Neural cell (in vitro differentiated cells): ENCODE data around the gene ASIC3. TPM values are rescaled to one million over a fixed set of nuclear protein-coding genes. Genes with fewer than 3 reads are reported as not detected.
A peak's percentile ranks its signal among the peaks of the same experiment; 100 is the strongest.

Experiments
- H2AFZ ChIP-seq: fragments of 200-600, 300-800 bp; sonication (generic), shearing (Covaris generic); 2 replicates; pipeline ENCODE4 v1.6.0; 2014; ENCODE audit warnings: low read depth, mild to moderate bottlenecking, antibody characterized with exemption, low read length, moderate library complexity
- H3F3A ChIP-seq: fragments of 200-600 bp; shearing (Covaris generic); 2 replicates; pipeline ENCODE4 v1.6.1; 2016; ENCODE audit warnings: mild to moderate bottlenecking, moderate library complexity, mixed read lengths, antibody characterized with exemption, low read length; ENCODE audit not compliant: insufficient read depth, poor library complexity, severe bottlenecking
- H3K27ac ChIP-seq: fragments of 200-600, 300-800 bp; sonication (generic), shearing (Covaris generic); 2 replicates; pipeline ENCODE4 v1.5.1; 2014; ENCODE audit warnings: mild to moderate bottlenecking, low read length, moderate library complexity
- H3K27me3 ChIP-seq: fragments of 300-800, 200-600 bp; sonication (generic), shearing (Covaris generic); 2 replicates; pipeline ENCODE4 v1.6.0; 2014; ENCODE audit warnings: mild to moderate bottlenecking, low read depth, low read length, moderate library complexity; ENCODE audit not compliant: insufficient read depth
- H3K36me3 ChIP-seq: fragments of 300-800, 200-600 bp; sonication (generic), shearing (Covaris generic); 2 replicates; pipeline ENCODE4 v1.5.1; 2014; ENCODE audit warnings: mild to moderate bottlenecking, antibody characterized with exemption, low read length, moderate library complexity; ENCODE audit not compliant: insufficient read depth
- H3K4me2 ChIP-seq: fragments of 300-800, 200-600 bp; sonication (generic), shearing (Covaris generic); 2 replicates; pipeline ENCODE4 v1.6.0; 2014; ENCODE audit warnings: mild to moderate bottlenecking, low read length
- H3K4me3 ChIP-seq: fragments of 300-800, 200-600 bp; sonication (generic), shearing (Covaris generic); 2 replicates; pipeline ENCODE4 v1.5.1; 2014; ENCODE audit warnings: mild to moderate bottlenecking, low read length, moderate library complexity
- H3K79me2 ChIP-seq: fragments of 200-600 bp; shearing (Covaris generic); replicated peaks from 2 replicates; pipeline ENCODE4 v1.6.0; 2014; ENCODE audit warnings: mild to moderate bottlenecking, low read length, moderate library complexity; ENCODE audit not compliant: insufficient read depth
- H3K9ac ChIP-seq: fragments of 300-800, 200-600 bp; sonication (generic), shearing (Covaris generic); 2 replicates; pipeline ENCODE4 v1.6.1; 2016; ENCODE audit warnings: mild to moderate bottlenecking, low read length, mixed read lengths
- H3K9me2 ChIP-seq: fragments of 200-600 bp; shearing (Covaris generic); 2 replicates; pipeline ENCODE4 v1.6.1; 2016; ENCODE audit warnings: mild to moderate bottlenecking, low read length, mixed read lengths; ENCODE audit not compliant: insufficient read depth
- H3K9me3 ChIP-seq: fragments of 200-600, 300-800 bp; sonication (generic), shearing (Covaris generic); 2 replicates; pipeline ENCODE4 v1.6.1; 2016; ENCODE audit warnings: mild to moderate bottlenecking, mixed run types, low read length, moderate library complexity, mixed read lengths
- H4K20me1 ChIP-seq: fragments of 200-600 bp; shearing (Covaris generic); 2 replicates; pipeline ENCODE4 v1.6.1; 2016; ENCODE audit warnings: mild to moderate bottlenecking, mixed run types; ENCODE audit not compliant: insufficient read depth
- EP300 ChIP-seq: fragments of 450-650 bp; conservative IDR thresholded peaks from 2 replicates; pipeline ENCODE4 v1.6.1; 2014; ENCODE audit warnings: antibody characterized with exemption, mild to moderate bottlenecking, moderate library complexity; ENCODE audit not compliant: poor library complexity, severe bottlenecking
- EZH2 ChIP-seq: fragments of 200-600, 300-800 bp; shearing (Covaris generic), sonication (generic); IDR thresholded peaks from 2 replicates; pipeline ENCODE4 v1.6.1; 2014; ENCODE audit warnings: antibody characterized with exemption, low read length, borderline replicate concordance, mild to moderate bottlenecking; ENCODE audit not compliant: insufficient read depth, poor library complexity, severe bottlenecking
- MXI1 ChIP-seq: fragments of 450-650 bp; conservative IDR thresholded peaks from 2 replicates; pipeline ENCODE4 v1.6.1; 2014; ENCODE audit warnings: antibody characterized with exemption, mild to moderate bottlenecking; ENCODE audit not compliant: poor library complexity, severe bottlenecking
- POLR2AphosphoS5 ChIP-seq: IDR thresholded peaks from 2 replicates; pipeline ENCODE4 v1.6.1; 2012
- RAD21 ChIP-seq: fragments of 450-650 bp; conservative IDR thresholded peaks from 2 replicates; pipeline ENCODE4 v1.6.1; 2014; ENCODE audit warnings: antibody characterized with exemption, mild to moderate bottlenecking, moderate library complexity
- REST ChIP-seq: IDR thresholded peaks from 2 replicates; pipeline ENCODE4 v1.6.1; 2012; ENCODE audit warnings: borderline replicate concordance
- SMC3 ChIP-seq: fragments of 450-650 bp; conservative IDR thresholded peaks from 2 replicates; pipeline ENCODE4 v1.6.1; 2014; ENCODE audit warnings: antibody characterized with exemption, mild to moderate bottlenecking, moderate library complexity; ENCODE audit not compliant: poor library complexity
- TAF1 ChIP-seq: IDR thresholded peaks from 2 replicates; pipeline ENCODE4 v1.6.1; 2012; ENCODE audit warnings: low read depth
- polyA plus RNA-seq: library from polyadenylated mRNA; depleted of rRNA; stranded (reverse); fragments of >200 nt; gene quantifications from 2 replicates; pipeline ENCODE4 v1.2.3, GENCODE V29; 2014
- TF ChIP-seq, protein P1 (sequence below): fragments of 450-650 bp; IDR thresholded peaks from 2 replicates; pipeline ENCODE4 v1.5.1; 2014; ENCODE audit warnings: antibody characterized with exemption, mild to moderate bottlenecking, moderate library complexity; ENCODE audit not compliant: poor library complexity, severe bottlenecking

Gene ASIC3
- polyA plus RNA-seq, 1 donor from 2014 or later, result 3.3 TPM

DNA sequence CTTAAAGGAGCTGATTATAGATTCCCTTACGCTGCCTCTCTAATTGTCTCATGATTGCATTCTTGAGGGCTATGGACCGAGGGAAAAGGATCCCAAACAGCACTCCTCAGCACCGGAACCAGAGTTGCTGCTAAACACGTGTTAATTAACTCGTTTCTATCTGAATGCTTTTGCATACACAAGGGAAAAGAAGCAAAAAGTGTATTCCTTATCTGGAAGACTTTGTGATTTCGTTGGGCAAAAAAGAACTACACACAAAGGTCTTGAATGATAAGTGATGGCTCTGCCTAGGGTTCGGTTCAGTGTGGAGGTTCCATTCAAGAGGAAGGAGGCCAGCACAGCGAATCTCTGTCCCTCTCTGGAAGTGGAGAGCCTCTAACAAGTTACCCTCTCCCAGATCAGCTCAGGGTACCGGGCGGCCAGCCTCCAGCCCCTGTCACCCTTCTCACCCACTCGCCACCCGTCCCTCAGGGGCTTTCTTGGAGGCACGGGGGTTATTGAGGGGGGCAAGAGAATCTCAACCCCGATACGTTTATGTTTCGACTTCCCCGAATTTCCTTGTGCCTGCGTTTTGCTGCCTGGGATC, 10.5 kb downstream of the ASIC3 start:
- no peaks in the 10 kb centered on the region for H3K9me3 ChIP-seq
- no peaks in the 10 kb centered on the region for H3K36me3 ChIP-seq
- H3K4me3 ChIP-seq, result peak overlapping the region; percentile 92
- H3K27ac ChIP-seq, result peak overlapping the region; percentile 95
- no peak for TF ChIP-seq EZH2
- no peak for TF ChIP-seq MXI1
- no peak for TF ChIP-seq REST
- TF ChIP-seq EP300, result no peak
- TF ChIP-seq POLR2AphosphoS5, result no peak
- no peak for TF ChIP-seq TAF1
- no peak for TF ChIP-seq RAD21
- TF ChIP-seq SMC3, result no peak
- TF ChIP-seq, protein P1, sequence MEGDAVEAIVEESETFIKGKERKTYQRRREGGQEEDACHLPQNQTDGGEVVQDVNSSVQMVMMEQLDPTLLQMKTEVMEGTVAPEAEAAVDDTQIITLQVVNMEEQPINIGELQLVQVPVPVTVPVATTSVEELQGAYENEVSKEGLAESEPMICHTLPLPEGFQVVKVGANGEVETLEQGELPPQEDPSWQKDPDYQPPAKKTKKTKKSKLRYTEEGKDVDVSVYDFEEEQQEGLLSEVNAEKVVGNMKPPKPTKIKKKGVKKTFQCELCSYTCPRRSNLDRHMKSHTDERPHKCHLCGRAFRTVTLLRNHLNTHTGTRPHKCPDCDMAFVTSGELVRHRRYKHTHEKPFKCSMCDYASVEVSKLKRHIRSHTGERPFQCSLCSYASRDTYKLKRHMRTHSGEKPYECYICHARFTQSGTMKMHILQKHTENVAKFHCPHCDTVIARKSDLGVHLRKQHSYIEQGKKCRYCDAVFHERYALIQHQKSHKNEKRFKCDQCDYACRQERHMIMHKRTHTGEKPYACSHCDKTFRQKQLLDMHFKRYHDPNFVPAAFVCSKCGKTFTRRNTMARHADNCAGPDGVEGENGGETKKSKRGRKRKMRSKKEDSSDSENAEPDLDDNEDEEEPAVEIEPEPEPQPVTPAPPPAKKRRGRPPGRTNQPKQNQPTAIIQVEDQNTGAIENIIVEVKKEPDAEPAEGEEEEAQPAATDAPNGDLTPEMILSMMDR, result no peak
- H3K27me3 ChIP-seq, result peaks cover 7% of the 10 kb centered on the region
- H2AFZ ChIP-seq, result peak overlapping the region; percentile 84
- no peaks in the 10 kb centered on the region for H4K20me1 ChIP-seq
- no peaks in the 10 kb centered on the region for H3K9me2 ChIP-seq
- H3K9ac ChIP-seq, result peak overlapping the region; percentile 88
- peaks cover 6% of the 10 kb centered on the region for H3F3A ChIP-seq
- peak overlapping the region; percentile 84 for H3K4me2 ChIP-seq
- no peaks in the 10 kb centered on the region for H3K79me2 ChIP-seq

DNA sequence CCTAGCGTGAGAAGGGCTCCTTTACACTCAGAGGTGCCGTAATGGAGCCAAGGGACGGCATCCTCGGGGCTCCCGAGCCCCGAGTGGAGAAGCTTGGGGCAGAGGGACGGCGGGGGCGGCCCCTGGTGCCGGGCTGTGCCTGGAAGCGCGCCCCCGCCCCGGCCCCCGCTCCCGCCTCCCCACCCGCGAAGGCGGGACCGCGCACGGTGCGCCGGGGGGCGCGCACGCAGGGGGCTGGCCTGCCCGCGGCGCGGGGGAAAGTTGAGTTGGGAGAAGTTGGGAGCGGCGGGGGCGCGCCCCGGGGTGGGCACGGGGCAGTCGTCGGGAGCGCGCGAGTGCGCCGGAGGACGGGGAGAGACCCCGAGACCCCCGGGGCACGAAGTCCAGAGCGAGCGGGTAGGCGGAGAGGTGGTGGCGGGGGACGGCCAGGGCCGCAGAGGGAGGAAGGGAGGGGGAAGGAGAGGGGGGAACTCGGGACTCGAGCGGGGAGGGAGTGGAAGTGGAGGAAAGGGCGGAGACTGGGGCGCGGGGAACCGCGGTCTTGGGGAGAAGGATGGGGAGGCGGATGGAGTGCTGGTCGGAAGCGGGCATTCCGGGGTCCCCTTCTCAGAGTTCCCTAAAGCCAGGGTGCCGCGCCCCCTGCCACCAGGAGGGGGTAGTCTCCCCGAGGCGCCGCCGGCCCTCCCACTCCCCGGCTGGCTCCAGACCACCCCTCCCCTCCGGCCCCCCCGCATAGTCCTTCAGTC, 11.2 kb downstream of the ASIC3 start, which contains the start of gene SLC4A2:
Gene SLC4A2, plus strand, starts transcription at position 223 of the 746 bp plus-strand sequence. CDS start 2,399 bp downstream, outside the sequence.
- H3K9me2 ChIP-seq, result no peaks in the 10 kb centered on the region
- peak within 1 kb of the TSS; percentile 95 for H3K27ac ChIP-seq
- peak within 1 kb of the TSS; percentile 92 for H3K4me3 ChIP-seq
- H3K27me3 ChIP-seq, result peaks cover 7% of the 10 kb centered on the region
- H4K20me1 ChIP-seq, result no peaks in the 10 kb centered on the region
- H3K79me2 ChIP-seq, result no peaks in the 10 kb centered on the region
- no peak for TF ChIP-seq TAF1
- TF ChIP-seq, protein P1, result peak; percentile 40
- no peak for TF ChIP-seq RAD21
- no peak for TF ChIP-seq EP300
- peaks cover 6% of the 10 kb centered on the region for H3F3A ChIP-seq
- peak within 1 kb of the TSS; percentile 84 for H2AFZ ChIP-seq
- H3K9me3 ChIP-seq, result no peaks in the 10 kb centered on the region
- peak within 1 kb of the TSS; percentile 88 for H3K9ac ChIP-seq
- peak within 1 kb of the TSS; percentile 84 for H3K4me2 ChIP-seq
- no peaks in the 10 kb centered on the region for H3K36me3 ChIP-seq
